OCI-LY1 (cell line): ENCODE data around the gene MOB3C.

ENCODE experiments used
- EZH2 ChIP-seq: fragments of 200-600 bp; sonication (generic), shearing (Covaris generic); IDR thresholded peaks from 2 replicates; pipeline ENCODE4 v1.8.0; 2017; ENCODE audit warnings: borderline replicate concordance, mixed run types, mild to moderate bottlenecking, antibody characterized with exemption, low read length, moderate library complexity, mixed read lengths
- TF ChIP-seq, protein P1 (sequence below): fragments of 200-600 bp; sonication (generic), shearing (Covaris generic); IDR thresholded peaks from 2 replicates; pipeline ENCODE4 v1.5.1; 2017; ENCODE audit warnings: mild to moderate bottlenecking, antibody characterized with exemption, low read length, moderate library complexity, mixed read lengths

DNA sequence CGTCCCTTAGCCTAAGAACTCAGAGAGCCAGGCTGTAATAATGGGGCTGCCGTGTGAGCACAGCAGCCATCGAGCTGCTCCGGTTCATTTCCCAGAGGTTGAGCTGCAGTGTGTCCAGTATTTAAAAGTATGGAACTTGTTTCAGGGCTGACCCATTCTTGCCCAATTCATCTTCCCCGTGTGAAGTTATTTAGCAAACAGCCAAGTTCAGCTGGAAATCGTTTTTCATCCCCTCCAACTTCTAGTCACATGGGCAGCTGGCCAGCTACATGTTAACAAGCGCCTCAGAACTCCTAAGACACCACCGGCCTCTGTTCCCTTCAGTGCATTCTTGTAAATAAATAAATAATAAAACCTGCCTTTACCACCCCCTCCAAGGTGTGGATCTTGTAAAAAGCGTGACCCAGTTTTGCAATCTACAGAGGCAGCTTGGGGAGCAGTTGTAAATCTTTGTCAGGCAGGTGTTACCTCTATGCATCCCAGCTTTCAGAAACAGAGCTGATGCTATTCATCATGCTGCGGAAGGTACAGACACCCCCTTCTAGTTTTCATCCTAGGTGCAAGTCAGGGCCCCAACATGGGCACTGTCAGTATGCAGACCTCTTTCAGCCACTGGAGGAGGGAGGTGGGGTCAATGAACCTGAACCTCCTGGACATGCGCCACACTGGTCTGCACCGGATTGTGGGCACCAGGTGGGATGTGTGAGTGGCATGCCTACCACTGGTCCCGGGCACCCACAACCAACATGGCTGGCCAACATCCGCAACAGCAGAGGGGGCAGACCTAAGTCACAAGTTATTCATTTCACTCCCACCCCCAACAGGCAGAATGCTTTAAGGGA lies 46.5 kb downstream of the MOB3C start:
- TF ChIP-seq, protein P1, sequence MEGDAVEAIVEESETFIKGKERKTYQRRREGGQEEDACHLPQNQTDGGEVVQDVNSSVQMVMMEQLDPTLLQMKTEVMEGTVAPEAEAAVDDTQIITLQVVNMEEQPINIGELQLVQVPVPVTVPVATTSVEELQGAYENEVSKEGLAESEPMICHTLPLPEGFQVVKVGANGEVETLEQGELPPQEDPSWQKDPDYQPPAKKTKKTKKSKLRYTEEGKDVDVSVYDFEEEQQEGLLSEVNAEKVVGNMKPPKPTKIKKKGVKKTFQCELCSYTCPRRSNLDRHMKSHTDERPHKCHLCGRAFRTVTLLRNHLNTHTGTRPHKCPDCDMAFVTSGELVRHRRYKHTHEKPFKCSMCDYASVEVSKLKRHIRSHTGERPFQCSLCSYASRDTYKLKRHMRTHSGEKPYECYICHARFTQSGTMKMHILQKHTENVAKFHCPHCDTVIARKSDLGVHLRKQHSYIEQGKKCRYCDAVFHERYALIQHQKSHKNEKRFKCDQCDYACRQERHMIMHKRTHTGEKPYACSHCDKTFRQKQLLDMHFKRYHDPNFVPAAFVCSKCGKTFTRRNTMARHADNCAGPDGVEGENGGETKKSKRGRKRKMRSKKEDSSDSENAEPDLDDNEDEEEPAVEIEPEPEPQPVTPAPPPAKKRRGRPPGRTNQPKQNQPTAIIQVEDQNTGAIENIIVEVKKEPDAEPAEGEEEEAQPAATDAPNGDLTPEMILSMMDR = no peak
- TF ChIP-seq EZH2 = no peak
